CD4-positive, alpha-beta T cell treated with Interleukin-4 for 4 hours (primary cell): ENCODE measurements around the gene SPSB4.

ENCODE experiments used
- DNase-seq: peaks from one replicate; pipeline ENCODE4 v3.0.0-alpha.2; 2020

SPSB4 gene

DNA sequence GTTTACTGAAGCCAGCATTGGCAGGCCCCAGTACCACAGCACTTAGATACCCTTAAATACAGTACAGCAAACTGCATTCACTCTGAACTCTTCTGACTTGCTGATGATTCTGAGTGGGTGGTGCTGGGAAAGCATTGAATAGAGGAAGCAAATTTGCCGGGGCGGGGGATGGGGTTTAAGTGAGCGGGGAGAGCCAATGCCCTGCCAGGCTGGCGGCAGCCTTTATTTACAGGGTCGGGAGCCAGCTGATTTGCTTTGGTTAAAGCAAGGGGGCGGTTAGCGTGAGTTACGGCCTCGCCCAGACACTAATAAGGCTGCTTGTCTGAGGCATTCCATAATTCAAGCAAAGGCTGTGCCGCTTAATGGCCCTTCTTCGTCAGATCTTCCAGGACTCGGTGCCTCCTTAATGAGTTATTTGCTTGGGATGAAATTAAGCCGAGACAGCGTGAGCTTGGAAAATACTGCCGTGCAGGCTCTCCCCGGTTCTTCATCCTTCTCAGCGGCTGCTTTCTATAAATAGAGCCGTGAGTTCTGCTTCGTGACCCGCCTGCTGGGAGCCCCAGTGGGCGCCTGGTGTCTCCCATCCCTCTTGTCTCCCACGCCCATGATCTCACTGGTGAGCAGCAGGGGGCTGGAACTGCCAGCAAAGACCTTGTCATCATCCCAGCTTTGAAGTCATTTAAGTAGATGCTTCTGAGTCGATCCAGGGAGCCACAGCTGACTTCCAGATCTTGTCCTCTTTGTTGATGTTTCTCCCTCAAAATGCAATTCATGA is 25.8 kb downstream of the SPSB4 start:
- no peak for DNase-seq

GRCh38 chr3:141077631-141078030 is 26.5 kb downstream of the SPSB4 start:
- DNase-seq = no peak

- DNase-seq = no peak
These were observed 27.1 kb downstream of the SPSB4 start for GRCh38 chr3:141078200-141078599.

GRCh38 chr3:141080431-141080830 is 29.3 kb downstream of the SPSB4 start:
- DNase-seq = no peak

DNA sequence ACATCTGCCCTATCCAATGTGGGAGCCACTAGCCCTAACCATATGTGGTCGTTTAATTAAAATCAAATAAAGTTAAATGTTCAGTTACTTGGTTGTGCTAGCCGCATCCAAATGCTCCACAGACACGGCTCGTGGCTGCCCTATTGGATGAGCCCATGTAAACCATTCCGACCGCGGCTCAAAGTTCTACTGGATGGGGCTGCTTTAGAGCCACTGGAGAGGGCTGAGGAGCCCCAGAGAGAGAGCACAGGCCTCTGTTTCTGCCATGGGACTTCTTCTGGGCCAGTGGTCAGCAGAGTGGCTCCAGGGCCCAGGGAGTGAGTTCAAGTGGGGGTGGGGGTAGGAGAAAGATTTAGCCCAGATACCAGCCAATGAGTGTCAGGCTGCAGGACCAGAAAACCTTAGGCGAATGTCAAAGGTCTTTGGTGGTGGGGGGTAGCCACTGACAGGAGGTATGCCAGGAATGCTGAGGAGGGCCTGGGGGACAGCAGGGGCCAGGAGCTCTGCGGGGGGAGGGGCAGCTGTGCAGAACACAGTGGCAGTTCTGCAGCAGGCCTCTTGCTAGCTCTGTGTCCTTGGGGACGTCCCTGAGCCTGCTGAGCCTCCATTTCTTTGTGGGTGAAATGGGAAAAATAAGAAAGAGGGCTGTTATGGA is 30.1 kb downstream of the SPSB4 start:
- DNase-seq = no peak

DNA sequence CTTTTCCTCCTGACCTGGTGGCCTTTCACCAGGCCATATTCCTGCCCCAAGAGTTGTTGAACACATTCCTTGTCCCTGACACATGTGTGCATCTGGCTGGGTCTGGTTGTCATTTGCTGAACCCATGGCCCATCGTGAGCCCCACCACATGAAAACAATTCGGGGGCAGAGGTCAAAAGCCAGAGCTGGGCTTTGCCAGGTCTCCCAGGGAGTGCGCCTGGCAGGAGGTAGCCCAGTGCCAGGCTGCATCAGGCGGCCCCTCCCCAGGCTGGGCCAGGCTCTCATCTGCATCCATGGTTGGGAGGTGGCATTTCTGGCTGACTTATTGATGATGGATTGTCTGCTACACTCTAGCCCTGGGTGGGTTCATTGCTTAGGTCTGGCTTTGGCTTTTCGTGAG is 30.9 kb downstream of the SPSB4 start:
- DNase-seq = no peak

DNA sequence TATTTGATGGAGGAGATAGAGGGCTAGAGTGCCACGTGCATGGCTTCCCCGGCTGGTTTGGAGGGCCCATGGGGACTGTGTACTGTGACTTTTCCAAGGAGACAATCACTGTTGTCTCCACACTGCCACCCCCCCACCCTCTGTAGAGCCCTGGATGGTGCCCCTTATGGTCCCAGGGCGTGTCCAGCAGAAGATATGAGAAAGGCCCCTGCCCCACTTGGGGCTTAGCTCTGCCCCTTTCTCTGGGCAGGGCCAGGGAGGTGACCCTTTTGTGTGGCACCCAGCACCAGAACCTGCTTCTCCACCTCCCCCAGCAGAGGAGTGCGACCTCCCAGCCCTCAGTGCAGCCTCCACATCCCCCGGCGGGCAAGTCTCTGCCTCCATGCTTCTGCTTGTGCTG is 32.1 kb downstream of the SPSB4 start:
- no peak for DNase-seq

DNA sequence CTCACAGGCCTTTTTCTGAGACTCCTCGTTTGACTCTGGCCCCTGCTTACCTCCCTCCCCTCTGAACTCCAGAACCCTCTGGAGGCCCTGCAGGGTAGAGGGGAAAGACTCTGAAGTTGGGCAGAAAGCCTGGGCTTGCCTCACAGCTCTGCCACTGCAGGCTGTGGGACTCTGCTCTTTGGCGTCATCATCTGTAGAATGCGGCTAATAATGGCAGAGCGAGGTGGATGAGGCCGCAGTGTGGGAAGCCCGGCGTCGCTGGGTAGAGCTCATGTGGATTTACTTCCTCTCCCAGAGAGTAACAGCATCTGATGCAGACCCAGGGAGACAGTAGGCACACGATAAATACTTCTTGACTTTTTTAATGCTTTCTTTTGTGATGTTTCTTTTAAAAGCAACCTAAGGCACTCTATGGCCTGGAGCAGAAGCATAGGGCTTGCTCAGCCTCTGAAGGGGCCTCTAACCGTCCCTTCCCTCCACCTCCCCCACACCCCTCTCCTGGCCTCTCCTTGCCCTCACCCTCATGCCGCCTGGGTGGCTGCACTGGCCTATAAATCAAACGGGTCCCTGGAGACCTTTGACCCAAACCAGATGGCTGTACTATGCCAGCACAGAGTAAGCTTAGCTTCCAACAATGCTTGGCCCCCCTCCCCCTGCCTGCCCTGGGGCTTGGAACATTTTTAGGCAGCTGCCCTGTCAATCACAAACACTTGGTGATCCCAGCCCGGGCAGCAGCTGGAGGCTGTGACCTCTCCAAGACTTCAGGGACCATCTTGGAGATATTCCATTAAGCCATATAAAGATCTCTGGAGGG is 32.9 kb downstream of the SPSB4 start:
- no peak for DNase-seq

DNA sequence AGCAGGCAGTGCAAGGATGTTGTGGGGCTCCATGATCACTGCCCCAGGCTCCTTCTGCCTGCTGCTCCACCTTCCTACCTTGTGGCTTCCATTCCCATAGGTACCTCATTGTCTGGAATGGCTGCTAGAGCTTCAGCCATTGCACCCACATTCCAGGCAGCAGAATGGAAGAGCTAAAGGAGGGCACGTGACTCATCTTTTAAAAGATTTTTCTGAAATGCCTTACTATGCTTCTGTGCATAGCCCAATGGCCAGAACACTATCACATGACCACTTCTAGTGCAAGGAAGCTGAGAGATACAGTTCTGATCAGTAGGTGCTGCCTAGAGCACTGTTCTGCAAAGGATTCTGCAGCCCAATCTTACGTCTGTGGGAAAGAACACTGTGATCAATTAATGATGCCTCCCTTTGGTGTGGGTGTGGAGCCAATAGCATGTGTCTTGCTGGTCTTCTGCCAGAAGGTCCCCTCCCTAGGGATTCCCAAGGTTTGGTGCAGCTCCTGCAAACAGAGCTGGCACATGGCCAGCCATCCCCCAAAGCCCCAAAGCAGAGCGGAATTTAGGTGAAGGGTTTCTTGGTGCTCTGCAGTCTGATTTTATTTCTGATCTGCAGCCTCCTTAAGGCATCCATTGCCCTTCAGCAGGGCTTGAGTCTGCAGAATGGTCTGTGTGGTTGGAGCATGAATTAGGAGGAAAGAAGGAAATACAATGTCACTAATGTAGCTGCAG is 34.4 kb downstream of the SPSB4 start:
- no peak for DNase-seq

GRCh38 chr3:141086188-141086587 is 35.0 kb downstream of the SPSB4 start:
- no peak for DNase-seq

DNA sequence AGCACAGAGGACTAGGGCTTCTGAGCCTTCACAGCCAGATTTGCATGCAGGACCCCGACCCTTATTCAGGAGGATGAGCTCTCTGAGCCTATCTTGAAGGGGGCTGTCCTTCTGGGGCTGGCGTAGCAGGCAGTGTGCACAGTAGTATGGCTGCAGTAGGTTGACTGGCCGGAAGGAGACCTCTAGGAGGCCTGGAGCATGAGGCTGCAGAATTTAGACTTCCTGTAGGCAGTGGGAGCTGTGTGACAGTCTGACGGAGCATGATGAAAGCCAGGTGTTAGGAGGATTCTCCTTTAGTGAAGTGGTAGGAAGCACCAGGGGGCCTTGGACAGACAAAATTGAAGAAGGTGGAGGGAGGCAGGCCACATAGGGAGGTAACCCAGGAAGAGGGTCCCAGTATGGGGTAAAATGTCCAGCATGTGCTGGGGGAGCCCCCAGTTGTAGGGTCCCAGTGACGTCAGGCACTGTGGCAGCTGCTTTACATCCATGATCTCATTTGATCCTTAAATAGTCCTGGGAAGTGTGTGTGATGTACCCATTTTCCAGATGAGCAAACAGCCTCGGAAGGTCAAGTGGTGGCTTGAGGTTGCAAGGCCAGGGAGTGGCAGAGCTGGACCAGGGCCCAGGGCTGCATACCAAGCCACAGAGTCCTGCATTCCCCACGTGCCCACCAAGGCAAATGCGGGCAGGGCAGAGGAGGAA is 36.1 kb downstream of the SPSB4 start:
- DNase-seq = no peak

DNA sequence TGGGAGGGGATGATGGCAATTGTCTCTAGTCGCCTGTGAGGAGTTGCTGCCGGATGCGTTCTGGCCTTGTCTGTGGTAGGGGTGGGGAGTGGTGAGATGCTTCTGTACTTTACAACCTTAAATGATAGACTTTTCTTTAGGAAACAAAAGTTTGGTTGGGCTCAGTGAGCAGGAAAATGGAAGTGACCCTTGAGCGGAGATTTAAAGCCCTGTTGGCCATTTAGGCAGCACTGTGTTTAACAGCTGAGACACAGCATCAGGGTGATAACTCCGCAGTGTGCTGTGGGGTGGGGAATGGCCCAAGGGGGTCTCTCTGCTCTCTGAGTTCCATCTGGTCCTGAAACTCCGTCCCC is 36.6 kb downstream of the SPSB4 start:
- no peak for DNase-seq

- DNase-seq = no peak
These were observed 38.4 kb downstream of the SPSB4 start for GRCh38 chr3:141089339-141090152.

DNA sequence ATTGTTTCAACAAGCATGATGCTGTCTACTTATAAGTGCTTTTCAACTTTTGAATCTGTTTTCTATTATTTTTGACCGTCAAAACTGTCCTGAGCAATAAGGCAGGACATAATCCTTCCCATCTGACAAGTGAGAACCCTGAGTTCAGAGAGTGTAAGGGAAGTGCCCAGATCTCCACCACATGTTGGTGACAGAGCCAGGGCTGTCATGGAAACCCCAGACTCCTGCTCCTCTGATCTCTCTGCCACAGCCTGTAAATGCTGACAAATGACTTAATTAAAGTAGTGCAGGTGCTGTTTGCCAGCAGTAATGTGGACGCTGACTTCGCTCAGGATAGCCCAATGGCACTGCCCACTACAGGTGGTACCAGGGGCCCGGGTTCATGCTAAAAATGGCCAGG is 40.3 kb downstream of the SPSB4 start:
- DNase-seq = no peak

DNA sequence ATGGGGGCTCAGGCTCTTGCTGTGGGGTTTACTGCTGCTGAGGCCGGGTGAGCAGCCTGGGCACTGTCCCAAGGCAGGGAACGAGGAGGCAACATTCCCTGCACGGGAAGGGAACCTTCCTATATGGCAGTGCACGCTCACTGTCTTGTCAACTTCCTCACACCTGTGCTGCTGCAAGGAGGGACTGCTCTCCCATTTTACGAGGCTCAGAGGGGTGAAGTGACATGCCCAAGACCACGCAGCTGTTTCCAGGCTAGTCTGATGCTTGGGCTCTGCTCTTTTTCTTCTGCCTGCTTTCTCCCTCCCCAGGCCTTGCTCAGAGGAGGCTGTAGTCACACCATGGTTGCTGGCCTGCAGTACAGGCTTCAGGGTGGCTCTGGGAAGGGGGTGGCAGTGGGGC is 41.5 kb downstream of the SPSB4 start:
- DNase-seq = no peak

- DNase-seq = no peak
These were observed 42.2 kb downstream of the SPSB4 start for GRCh38 chr3:141093397-141093796.

GRCh38 chr3:141093971-141094684 is 43.0 kb downstream of the SPSB4 start:
- DNase-seq = no peak

DNA sequence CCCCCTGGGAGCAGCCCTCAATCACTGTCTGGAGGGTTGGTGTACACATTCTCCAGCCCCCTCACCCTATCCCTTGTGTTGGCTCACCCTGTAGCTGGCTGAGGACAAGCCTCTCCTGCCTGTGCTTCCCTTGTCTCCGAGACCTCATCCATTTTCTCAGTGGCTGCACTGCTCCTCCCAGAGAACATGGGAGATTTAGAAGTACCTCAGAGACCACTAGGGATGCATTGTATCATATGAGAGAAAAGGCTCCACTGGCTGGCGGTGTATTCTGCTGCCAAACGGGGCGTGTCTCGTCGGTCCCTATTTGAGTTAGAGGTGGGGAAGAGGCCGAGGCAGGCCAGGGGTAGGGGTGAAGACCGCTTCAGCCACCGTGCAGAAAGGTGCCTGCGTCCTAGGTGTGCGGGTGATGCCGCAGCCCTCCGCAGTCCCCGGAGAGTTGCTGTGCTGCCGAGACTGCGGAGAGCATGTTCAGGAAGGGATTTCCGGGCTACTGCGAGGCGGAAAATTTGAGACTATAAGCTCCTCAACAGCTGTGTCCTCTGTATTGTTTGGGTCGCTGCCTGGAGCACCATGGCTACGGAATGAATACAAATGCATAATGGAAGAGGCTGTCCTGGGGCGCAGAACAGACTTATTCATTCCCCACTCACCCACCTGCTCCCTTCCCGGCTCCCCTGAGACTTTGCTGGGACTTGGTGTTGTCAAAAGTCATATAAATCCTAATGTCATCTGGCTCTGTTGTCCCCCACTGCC is 43.8 kb downstream of the SPSB4 start:
- DNase-seq = no peak

GRCh38 chr3:141095546-141095937 is 44.4 kb downstream of the SPSB4 start:
- no peak for DNase-seq

- DNase-seq = no peak
These were observed 45.0 kb downstream of the SPSB4 start for GRCh38 chr3:141096164-141096563.
